GM19238 (cell line): ENCODE data around the gene IL20RB.
"Not testable (repeated sequence)": the region's sequence is repeated elsewhere in the genome, so short reads cannot be mapped to it uniquely, and the experiment has no call there.

Experiments used
- DNase-seq: peaks from one replicate; pipeline ENCODE4 v3.0.0; 2011; ENCODE audit warnings: low spot score; ENCODE audit not compliant: insufficient read length

Gene IL20RB

GRCh38 chr3:136984837-136985236 lies 27.1 kb downstream of the IL20RB start:
- DNase-seq = no peak

GRCh38 chr3:136987398-136987980 lies 29.7 kb downstream of the IL20RB start:
- DNase-seq = not testable (repeated sequence)

- DNase-seq = no peak
Measured at GRCh38 chr3:136988651-136989050, 30.9 kb downstream of the IL20RB start.

GRCh38 chr3:136989781-136990524 lies 32.2 kb downstream of the IL20RB start:
- DNase-seq = no peak

GRCh38 chr3:136990826-136991225 lies 33.0 kb downstream of the IL20RB start:
- DNase-seq = no peak

GRCh38 chr3:136992115-136992514 lies 34.3 kb downstream of the IL20RB start:
- no peak for DNase-seq

GRCh38 chr3:136994772-136995516 lies 37.2 kb downstream of the IL20RB start:
- DNase-seq = no peak

- DNase-seq = no peak
Measured at GRCh38 chr3:136995652-136996051, 37.9 kb downstream of the IL20RB start.

- DNase-seq = no peak
Measured at GRCh38 chr3:137000039-137000438, 42.3 kb downstream of the IL20RB start.

GRCh38 chr3:137007376-137007775 lies 49.6 kb downstream of the IL20RB start:
- not testable (repeated sequence) for DNase-seq

- DNase-seq = no peak
Measured at GRCh38 chr3:137008131-137008530, 50.3 kb downstream of the IL20RB start.

GRCh38 chr3:137008976-137009375 lies 51.2 kb downstream of the IL20RB start:
- DNase-seq = no peak

- DNase-seq = no peak
Measured at GRCh38 chr3:137010137-137010536, 52.4 kb downstream of the IL20RB start.

GRCh38 chr3:137011153-137011552 lies 53.4 kb downstream of the IL20RB start:
- no peak for DNase-seq

- no peak for DNase-seq
Measured at GRCh38 chr3:137012097-137012501, 54.3 kb downstream of the IL20RB start.

- peak; percentile 64 for DNase-seq
Measured at GRCh38 chr3:137013951-137014688, 56.3 kb downstream of the IL20RB start.

GRCh38 chr3:137017316-137017715 lies 59.5 kb downstream of the IL20RB start:
- DNase-seq = not testable (repeated sequence)

- DNase-seq = no peak
Measured at GRCh38 chr3:137020315-137020714, 62.5 kb downstream of the IL20RB start.

GRCh38 chr3:137020888-137021287 lies 63.1 kb downstream of the IL20RB start:
- DNase-seq = no peak

GRCh38 chr3:137024348-137024747 lies 66.6 kb downstream of the IL20RB start:
- DNase-seq = no peak

GRCh38 chr3:137026701-137027100 lies 68.9 kb downstream of the IL20RB start:
- DNase-seq = no peak
